NB4 (cell line): ENCODE data around the gene FERMT1.
"Not testable (repeated sequence)": the region's sequence is repeated elsewhere in the genome, so short reads cannot be mapped to it uniquely, and the experiment has no call there.

Source experiments
- CTCF ChIP-seq: IDR thresholded peaks from one replicate; pipeline ENCODE4 v1.5.1; 2012; ENCODE audit warnings: low read depth, low read length
- MAX ChIP-seq: IDR thresholded peaks from 2 replicates; pipeline ENCODE4 v1.6.1; 2011; ENCODE audit warnings: low read depth, low read length
- MYC ChIP-seq: IDR thresholded peaks from 2 replicates; pipeline ENCODE4 v1.6.1; 2011; ENCODE audit warnings: low read depth, low read length
- POLR2A ChIP-seq: IDR thresholded peaks from 2 replicates; pipeline ENCODE4 v1.6.1; 2011; ENCODE audit warnings: mild to moderate bottlenecking; ENCODE audit not compliant: insufficient read length; ENCODE audit errors: extremely low read depth

- TF ChIP-seq CTCF, MYC, POLR2A, MAX: not testable (repeated sequence)
These were observed 9.9 kb downstream of the FERMT1 start for GRCh38 chr20:6112965-6113364.
